Measurements from ENCODE around the gene RAET1E. TPM values are rescaled to one million over a fixed set of nuclear protein-coding genes. Genes with fewer than 3 reads are reported as not detected.

RAET1E gene
- total RNA-seq, 1 experiment from 2014 or later = 1.6 TPM

Other genes with a start within 250 kb of the RAET1E start
- 39.9 and 43.1 TPM in 2 replicates for gene KATNA1, start 249.4 kb downstream of the RAET1E start, total RNA-seq (2014; rRNA removed; shearing (Covaris generic))
- 18.8 and 23.1 TPM in 2 replicates for gene LATS1, start 180.0 kb downstream of the RAET1E start, total RNA-seq (2014; rRNA removed; shearing (Covaris generic))
- 45.7 and 47.9 TPM in 2 replicates for gene NUP43, start 151.6 kb downstream of the RAET1E start, total RNA-seq (2014; rRNA removed; shearing (Covaris generic))
- gene PCMT1, start 148.4 kb downstream of the RAET1E start, total RNA-seq (2014; rRNA removed; shearing (Covaris generic)) = 215 and 312 TPM in 2 replicates
- gene LRP11, start 33.8 kb downstream of the RAET1E start, total RNA-seq (2014; rRNA removed; shearing (Covaris generic)) = 67.0 and 67.4 TPM in 2 replicates
- 9.9 and 13.4 TPM in 2 replicates for gene RAET1G, start 25.0 kb upstream of the RAET1E start, total RNA-seq (2014; rRNA removed; shearing (Covaris generic))
- 21.8 and 21.9 TPM in 2 replicates for gene ULBP2, start 43.9 kb upstream of the RAET1E start, total RNA-seq (2014; rRNA removed; shearing (Covaris generic))
- 0.20 and 0.36 TPM in 2 replicates for gene ULBP1, start 65.8 kb upstream of the RAET1E start, total RNA-seq (2014; rRNA removed; shearing (Covaris generic))
- gene RAET1L, start 127.4 kb upstream of the RAET1E start, total RNA-seq (2014; rRNA removed; shearing (Covaris generic)) = not detected in 2 replicates
- gene ULBP3, start 171.0 kb upstream of the RAET1E start, total RNA-seq (2014; rRNA removed; shearing (Covaris generic)) = 8.9 and 13.6 TPM in 2 replicates
- not detected in 2 replicates for gene PPP1R14C, start 244.9 kb upstream of the RAET1E start, total RNA-seq (2014; rRNA removed; shearing (Covaris generic))